Esophagus squamous epithelium (tissue), 4 donors: ENCODE data around the gene KRT78.

Experiments used
- CTCF ChIP-seq, 6 experiments: fragments of 450-650 bp in 4 of 6; fragments of 200-600 bp in 2 of 6; sonication (generic) in 2 of 6; IDR thresholded peaks; one replicate each; pipeline ENCODE4 v1.5.1; 2016 to 2019; ENCODE audit warnings: antibody characterized with exemption in 6 of 6, mild to moderate bottlenecking in 4 of 6, moderate library complexity in 4 of 6
- POLR2A ChIP-seq, 4 donors: fragments of 450-650 bp; IDR thresholded peaks; one replicate each; pipeline ENCODE4 v1.6.1; 2017; ENCODE audit warnings: antibody characterized with exemption in 4 of 4, mild to moderate bottlenecking in 4 of 4, moderate library complexity in 3 of 4

- no peak for TF ChIP-seq POLR2A (IDR thresholded peaks at IDR 0.05)
- TF ChIP-seq CTCF (IDR thresholded peaks at IDR 0.05): no peak
Measured at GRCh38 chr12:52837413-52837741, 11.4 kb downstream of the KRT78 start.
